HG02759 (cell line): ENCODE measurements around the gene ZBTB7A.

Experiments
- ATAC-seq: cut with Tn5 transposase; IDR thresholded peaks from one replicate; pipeline ENCODE4 v1.9.1; 2021; ENCODE audit warnings: mild to moderate bottlenecking, moderate library complexity; ENCODE audit not compliant: unreplicated experiment

Gene ZBTB7A

DNA sequence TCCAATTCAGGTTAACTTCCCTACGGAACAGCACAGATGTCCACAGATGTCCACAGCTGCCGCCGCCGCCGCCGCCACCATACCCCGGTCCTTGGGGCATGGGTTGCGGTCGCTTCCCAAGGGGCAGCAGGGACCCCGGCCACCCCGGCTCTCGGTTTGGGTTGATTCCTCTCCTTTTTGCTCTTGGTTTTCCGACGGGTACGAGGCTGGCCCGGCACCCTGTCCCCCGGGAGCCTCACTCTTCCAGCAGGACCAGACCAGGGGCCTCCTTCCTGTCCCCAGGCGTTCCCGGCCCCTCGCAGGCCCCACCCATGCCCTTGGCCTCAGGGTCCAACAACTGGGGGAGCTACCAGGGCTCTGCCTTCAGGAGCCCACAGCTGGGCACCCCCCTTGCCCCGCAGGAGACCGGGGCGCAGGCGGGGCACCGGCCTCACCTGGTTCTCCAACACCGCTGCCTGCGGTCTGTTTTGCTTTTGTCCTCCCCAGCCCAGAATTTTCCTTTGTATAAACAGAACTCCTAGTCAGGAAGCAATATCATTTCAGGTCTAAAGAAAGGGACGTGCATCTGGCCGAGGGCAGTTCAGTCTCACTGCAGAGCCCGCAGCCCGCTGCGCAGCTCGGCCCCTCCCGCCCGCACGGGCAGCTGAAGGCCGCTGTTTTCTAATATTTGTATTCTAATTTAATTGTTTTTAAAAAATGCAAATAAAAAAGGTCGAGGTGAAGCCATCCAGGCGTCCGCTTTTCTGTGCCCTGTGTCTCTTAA is 27.9 kb downstream of the ZBTB7A start:
- no peak for ATAC-seq

DNA sequence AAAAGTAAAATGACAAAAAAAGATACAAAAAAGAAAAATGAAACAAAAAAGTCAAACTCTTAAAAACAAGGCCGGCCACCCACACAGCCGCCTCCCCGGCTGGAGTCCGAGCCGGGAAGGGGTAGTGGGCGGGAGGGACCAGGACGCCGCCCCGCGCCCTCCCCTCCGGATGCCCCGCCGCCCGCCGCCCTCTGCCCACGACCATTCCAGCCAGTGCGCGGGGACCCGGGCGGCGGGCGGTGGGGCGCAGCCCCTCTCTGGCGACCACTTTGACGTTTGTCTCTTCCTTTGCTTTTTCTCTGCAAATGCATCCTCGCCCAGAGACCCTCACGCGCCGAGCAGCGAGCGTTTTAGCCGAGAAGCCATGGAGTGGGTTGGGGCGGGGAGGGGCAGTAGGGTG is 28.6 kb downstream of the ZBTB7A start:
- ATAC-seq: no peak

- ATAC-seq: no peak
Measured at GRCh38 chr19:4037301-4037949, 29.3 kb downstream of the ZBTB7A start.

DNA sequence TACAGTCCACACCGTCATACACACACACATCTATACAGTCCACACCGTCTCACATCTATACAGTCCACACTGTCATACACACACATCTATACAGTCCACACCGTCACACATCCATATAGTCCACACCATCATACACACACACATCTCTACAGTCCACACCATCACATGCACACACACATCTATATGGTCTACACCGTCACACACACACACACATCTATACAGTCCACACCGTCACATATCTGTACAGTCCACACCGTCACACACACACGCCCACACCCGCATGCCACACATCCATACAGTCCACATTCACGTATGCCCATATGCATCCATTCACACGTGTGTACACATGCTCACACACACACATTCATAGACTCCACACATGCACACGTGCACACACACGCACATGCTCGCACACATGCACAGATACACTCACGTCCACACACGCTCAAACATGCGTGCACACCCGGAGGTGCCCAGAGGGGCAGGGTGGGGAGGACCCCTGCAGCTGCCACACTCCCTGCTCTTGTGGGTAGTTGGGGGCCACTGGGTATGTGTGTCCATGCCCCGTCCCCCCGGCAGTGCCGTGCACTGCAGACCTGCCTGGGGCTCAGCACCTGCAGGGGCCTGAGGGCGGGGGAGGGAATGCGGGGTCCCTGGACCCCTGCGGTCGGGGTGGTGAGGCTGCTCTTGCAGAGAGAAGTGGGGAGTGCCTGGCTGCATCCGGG is 30.0 kb downstream of the ZBTB7A start:
- ATAC-seq: no peak

DNA sequence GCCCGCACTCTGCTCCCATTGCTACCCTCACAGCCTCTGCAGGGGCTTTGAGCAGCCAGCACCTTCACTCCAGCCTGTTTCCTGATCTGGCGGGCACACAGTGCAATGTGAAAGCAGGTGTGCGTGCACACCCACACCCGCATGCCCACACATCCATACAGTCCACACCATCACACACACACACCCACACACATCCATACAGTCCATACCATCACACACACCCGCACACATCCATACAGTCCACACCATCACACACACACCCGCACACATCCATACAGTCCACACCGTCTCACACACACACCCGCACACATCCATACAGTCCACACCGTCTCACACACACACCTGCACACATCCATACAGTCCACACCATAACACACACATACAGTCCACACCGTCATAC is 31.1 kb downstream of the ZBTB7A start:
- no peak for ATAC-seq

DNA sequence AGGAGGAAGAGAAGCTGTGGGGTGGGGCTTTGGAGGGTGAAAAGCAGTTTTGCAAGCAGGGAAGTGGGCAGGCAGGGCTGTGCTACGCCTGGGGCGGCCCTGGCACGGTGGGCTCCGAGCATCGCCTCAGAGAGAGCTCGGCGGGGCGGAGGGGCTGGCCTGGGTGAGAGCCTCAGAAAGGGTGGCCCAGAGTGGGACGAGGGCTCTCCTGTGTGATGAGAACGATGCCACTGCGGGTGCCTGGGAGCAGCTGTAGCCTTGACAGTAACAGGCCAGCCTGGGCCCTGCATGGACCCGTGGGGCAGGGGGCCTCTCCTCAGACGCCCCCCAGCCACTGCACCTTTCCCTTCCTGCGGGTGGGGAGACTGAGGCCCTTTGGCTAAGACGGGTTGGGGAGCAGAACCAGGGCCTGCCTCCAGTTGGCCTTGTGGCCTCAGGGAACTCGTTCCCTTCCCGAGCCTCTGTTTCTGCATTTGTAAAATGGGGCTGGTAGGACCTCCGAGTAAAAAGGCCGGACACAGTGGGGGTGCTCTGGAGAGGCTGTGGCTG is 31.6 kb downstream of the ZBTB7A start:
- ATAC-seq: no peak

DNA sequence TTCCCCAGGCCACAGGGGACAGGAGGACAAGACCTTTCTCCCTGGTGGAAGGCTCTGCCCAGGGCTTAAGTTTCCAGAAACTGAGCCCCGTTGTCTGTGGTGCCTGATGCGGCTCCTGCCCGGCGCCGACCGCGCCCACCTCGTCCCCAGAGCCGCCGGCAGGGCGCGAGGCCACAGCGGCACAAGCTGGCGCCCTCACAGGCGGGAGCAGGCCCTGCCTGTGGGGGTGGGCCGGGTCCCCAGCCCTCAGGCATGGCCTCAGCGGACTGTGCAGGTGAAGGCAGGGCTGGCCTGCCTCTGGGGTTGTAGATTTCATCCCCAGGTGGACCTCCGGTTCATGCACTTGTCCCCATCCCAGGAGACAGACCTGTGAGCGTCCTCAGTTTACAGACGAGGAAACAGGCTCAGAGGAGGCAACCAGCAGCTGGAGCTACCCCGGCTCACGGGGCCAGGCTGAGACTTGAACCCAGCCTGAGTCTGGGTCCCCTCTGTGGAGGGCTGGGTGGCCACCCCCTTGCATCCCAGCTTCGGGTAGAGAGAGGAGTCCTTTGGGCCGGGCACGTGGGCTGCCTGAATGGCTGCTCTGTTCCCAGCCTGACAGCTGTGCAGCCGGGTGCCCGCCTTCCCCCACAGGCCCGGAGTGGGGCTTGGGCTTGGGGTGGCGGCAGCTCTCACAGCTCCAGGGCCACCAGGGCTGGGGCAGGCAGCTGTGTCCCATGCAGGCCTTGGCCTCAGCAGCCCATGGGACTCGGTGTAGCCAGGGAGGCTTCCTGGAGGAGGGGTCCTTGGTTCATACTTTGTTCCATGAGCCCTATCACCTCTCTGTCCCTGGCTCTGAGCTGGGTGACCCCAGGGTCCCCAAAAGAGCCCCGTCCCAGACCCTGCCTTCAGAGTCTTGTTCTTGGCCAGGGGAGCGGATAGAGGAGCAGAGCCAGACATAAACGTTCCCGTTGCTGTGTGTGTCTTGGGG is 32.4 kb downstream of the ZBTB7A start:
- no peak for ATAC-seq

DNA sequence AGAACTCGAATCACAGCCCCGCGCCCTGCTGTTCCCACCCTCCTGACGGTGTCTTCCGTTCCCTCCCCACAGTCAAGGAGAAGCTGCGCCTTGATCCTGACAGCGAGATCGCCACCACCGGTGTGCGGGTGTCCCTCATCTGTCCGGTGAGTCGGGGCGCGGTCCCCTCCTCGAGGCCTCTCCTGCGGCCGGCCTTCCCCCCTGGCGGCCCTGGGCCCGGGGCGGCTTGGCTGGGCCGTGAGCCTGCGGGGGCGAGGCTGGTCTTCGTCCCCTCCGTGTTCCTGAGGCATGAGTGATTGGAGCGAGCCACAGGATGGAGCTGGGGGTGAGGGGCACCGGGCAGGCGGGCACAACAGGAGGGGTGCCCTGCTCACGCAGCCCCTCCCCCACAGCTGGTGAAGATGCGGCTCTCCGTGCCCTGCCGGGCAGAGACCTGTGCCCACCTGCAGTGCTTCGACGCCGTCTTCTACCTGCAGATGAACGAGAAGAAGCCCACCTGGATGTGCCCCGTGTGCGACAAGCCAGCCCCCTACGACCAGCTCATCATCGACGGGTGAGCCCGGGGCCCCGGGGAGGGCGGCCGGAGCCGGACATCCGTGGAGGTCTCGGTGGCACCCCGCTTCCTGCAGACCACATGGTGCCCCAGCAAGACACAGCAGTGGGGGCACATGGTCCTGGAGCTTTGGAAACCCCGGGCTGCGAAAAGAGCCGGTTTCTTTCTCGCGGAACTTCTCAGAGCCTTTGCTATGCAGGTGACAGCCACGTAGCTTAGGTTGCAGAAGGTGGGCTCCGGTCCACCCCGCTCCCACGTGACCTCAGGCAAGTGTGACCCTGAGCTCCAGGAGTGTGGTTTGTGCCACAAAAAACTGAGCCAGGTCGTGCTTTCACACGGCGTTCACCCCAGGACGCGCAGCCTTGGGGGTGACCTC is 33.4 kb downstream of the ZBTB7A start:
- no peak for ATAC-seq

GRCh38 chr19:4032436-4032835 is 34.3 kb downstream of the ZBTB7A start:
- ATAC-seq: no peak

DNA sequence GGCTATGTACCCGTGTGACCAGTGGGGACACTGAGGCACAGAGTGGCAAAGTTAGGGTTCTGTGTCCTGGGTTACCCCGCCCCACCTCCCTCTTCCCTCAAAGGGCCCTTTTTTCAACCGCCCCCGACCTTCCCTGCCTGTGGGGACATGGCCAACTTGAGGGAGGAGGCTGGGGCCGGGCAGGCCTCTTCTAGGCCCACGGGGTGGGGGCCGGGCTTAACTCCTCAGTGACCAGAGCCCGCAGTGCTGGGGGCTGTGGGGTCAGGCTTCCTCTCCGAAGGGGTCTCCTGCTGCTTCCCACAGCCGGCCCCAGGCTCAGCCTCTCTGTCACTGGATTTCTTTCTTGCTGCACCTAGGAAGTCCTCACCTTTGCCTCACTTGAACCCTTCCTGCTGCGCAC is 35.3 kb downstream of the ZBTB7A start:
- no peak for ATAC-seq

GRCh38 chr19:4030981-4031380 is 35.7 kb downstream of the ZBTB7A start:
- ATAC-seq: no peak

- no peak for ATAC-seq
Measured at GRCh38 chr19:4030552-4030951, 36.1 kb downstream of the ZBTB7A start.

DNA sequence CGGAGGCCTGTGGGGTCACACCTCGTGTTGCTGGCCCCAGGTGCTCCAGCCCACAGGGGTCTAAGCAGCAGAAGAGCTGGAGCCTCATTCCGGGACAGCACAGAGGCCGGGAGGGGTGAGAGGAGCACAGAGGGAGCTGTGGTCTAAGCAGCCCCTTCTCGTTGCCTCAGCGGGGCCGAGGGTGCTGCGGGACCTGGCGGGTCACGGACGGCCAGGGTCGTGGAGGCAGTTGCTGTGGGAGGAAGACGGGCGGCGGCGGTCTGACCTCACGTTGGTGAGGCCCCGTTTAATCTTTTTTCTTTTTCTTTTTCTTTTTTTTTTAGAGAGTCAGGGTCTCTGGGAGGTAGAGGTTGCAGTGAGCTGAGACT is 37.5 kb downstream of the ZBTB7A start:
- ATAC-seq: no peak

DNA sequence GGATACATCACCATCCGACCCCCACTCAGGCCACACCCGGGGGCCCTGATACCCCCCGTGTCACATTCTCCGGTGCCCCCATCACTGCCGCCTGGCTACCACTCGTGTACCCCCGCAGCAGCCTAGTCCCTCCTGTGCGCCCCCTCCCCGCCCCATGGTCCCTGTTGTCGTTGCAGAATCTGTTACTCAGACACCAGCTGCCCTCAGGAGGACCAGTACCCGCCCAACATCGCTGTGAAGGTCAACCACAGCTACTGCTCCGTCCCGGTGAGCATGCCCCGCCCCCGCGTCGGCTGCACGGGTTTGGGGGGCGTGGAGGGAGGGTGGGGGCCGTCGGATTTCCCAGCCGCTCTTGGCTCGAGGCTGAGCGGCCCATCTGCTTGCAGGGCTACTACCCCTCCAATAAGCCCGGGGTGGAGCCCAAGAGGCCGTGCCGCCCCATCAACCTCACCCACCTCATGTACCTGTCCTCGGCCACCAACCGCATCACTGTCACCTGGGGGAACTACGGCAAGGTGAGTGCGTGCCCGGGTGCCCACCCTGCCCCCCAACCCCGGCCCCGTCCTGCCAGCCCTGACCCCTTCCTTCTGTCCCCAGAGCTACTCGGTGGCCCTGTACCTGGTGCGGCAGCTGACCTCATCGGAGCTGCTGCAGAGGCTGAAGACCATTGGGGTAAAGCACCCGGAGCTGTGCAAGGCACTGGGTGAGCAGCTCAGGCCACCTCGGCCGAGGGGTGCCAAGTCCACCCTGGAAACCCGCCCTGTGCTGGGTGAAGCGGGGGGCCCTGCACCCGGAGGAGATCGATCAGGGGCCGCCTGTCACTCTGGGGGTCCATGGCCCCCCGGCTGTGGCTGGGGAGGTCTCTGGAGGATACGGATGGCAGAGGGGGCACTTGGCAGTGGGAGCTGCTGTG is 38.1 kb downstream of the ZBTB7A start:
- ATAC-seq: no peak

DNA sequence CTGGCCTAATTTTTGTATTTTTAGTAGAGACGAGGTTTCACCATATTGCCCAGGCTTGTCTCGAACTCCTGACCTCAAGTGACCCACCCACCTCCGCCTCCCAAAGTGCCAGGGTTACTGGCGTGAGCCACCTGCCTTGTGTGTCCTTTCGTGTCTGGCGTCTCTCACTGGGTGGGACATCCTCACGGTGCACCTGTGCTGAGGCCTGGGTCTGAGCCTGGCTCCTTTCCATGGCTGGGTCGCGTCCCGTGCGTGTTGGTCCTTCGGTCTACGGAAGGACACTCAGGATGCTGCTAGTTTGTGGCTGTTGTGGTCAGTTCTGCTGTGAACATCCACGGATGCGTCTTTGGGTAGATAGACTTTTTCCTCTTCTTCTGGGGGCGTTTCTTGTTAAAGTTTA is 39.6 kb downstream of the ZBTB7A start:
- no peak for ATAC-seq

- no peak for ATAC-seq
Measured at GRCh38 chr19:4025317-4025716, 41.4 kb downstream of the ZBTB7A start.

DNA sequence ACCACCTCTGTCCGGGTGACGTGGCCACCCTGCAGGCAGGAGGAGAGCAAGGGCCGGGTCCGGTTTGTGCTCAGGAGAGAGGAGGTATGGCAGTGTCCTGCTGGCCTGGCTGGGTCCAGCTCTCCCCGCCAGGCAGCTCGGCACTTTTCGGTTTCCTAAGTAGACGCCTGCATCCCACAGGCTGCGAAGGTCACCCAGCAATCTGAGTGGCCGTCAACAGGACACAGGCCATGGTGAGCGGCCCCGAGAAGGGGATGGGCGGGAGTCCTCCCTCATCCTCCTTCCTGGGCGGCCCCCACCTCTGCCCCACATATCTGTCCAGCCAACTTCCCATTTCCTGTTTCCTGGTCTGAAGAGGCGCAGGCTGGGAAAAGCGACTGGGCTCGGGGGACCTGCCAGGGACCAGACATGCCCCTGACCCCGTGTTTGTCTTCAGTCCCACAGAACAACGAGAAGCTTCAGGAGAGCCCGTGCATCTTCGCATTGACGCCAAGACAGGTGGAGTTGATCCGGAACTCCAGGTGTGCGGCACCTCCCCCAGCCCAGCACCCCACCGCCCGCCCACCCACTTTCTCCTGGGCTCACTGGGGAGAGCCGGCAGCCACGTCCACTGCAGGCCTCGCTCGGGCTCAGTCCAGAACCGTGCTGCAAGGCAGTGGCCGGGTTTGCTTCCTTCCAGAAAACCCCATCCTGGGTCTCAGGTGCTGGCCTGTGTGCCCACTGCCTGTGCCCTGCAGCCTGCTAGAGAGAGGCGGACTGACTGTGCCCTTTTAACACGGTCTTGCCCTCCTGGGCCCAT is 42.9 kb downstream of the ZBTB7A start:
- no peak for ATAC-seq

GRCh38 chr19:4019578-4019977 is 47.1 kb downstream of the ZBTB7A start:
- no peak for ATAC-seq
